NCI-H226 (cell line): ENCODE measurements around the gene BRD1.

Experiments used
- DNase-seq: peaks from one replicate; pipeline ENCODE4 v3.0.0-alpha.2; 2015

BRD1 gene

GRCh38 chr22:49827853-49828598 lies at the start of gene BRD1:
BRD1 (minus strand) TSS chr22:49827873; CDS start chr22:49824317, 3,556 bp downstream.
- peak; percentile 48 for DNase-seq

- DNase-seq, result no peak
These were observed 45.7 kb upstream of the BRD1 start for GRCh38 chr22:49873228-49873940.

GRCh38 chr22:49872347-49872746 lies 44.7 kb upstream of the BRD1 start:
- no peak for DNase-seq

- DNase-seq, result no peak
These were observed 43.8 kb upstream of the BRD1 start for GRCh38 chr22:49871482-49871881.

- DNase-seq, result no peak
These were observed 42.4 kb upstream of the BRD1 start for GRCh38 chr22:49869845-49870712.

- DNase-seq, result no peak
These were observed 41.6 kb upstream of the BRD1 start for GRCh38 chr22:49869086-49869830.

GRCh38 chr22:49867303-49868265 lies 39.9 kb upstream of the BRD1 start:
- no peak for DNase-seq

GRCh38 chr22:49866646-49867045 lies 39.0 kb upstream of the BRD1 start:
- no peak for DNase-seq

GRCh38 chr22:49866134-49866533 lies 38.5 kb upstream of the BRD1 start:
- no peak for DNase-seq

GRCh38 chr22:49865156-49865555 lies 37.5 kb upstream of the BRD1 start:
- DNase-seq, result no peak

GRCh38 chr22:49863931-49864330 lies 36.3 kb upstream of the BRD1 start:
- DNase-seq, result no peak

- no peak for DNase-seq
These were observed 34.8 kb upstream of the BRD1 start for GRCh38 chr22:49862496-49862776.

- no peak for DNase-seq
These were observed 34.2 kb upstream of the BRD1 start for GRCh38 chr22:49861642-49862495.

- DNase-seq, result no peak
These were observed 31.2 kb upstream of the BRD1 start for GRCh38 chr22:49858827-49859226.

GRCh38 chr22:49856766-49857618 lies 29.3 kb upstream of the BRD1 start:
- no peak for DNase-seq

GRCh38 chr22:49856343-49856742 lies 28.7 kb upstream of the BRD1 start:
- no peak for DNase-seq

- no peak for DNase-seq
These were observed 27.7 kb upstream of the BRD1 start for GRCh38 chr22:49855251-49855911.

- DNase-seq, result no peak
These were observed 26.5 kb upstream of the BRD1 start for GRCh38 chr22:49853981-49854831.
